HCT116 (cell line): Measurements from ENCODE around the gene KIAA1671. TPM values are rescaled to one million over a fixed set of nuclear protein-coding genes. Genes with fewer than 3 reads are reported as not detected.

ENCODE experiments used
- ATAC-seq: fragments of 200-7000 bp; cut with Tn5 transposase; 2 replicates; pipeline ENCODE4 v1.9.1; 2020; ENCODE audit warnings: mild to moderate bottlenecking, moderate library complexity
- BruUV-seq: library from RNA; stranded (reverse); fragments of 400-500 nt; replicated peaks from 2 replicates; lab custom pipeline; 2021; lab: Mats Ljungman, UMichigan
- CTCF ChIA-PET: fragments of 300-600 bp; sonication (Branson Sonifier 250); formaldehyde crosslinking; loops from one replicate; lab custom pipeline; 2021; ENCODE audit warnings: antibody characterized with exemption; lab: Charles Lee
- POLR2A ChIA-PET: fragments of 300-600, 350-600 bp; sonication (Branson Sonifier 250); formaldehyde crosslinking; loops from one replicate; lab custom pipeline; 2021; ENCODE audit warnings: antibody characterized with exemption; lab: Charles Lee
- RAD21 ChIA-PET, 2 experiments: fragments of 300-600 bp; sonication (Branson Sonifier 250); formaldehyde crosslinking; loops; one replicate each; lab custom pipeline; 2023; ENCODE audit warnings: low total read pairs in 2 of 2; ENCODE audit not compliant: uncharacterized antibody in 2 of 2, unreplicated experiment in 2 of 2, low non-redundant PET in 1 of 2; lab: Charles Lee
- DNase-seq: peaks from one replicate; pipeline ENCODE4 v3.0.0-alpha.2; 2010; ENCODE audit warnings: low read depth, low spot score
- H2AFZ ChIP-seq: fragments of 200-600 bp; shearing (Covaris generic), sonication (generic); 2 replicates; pipeline ENCODE4 v1.6.1; 2017; ENCODE audit warnings: low read depth, mixed run types, mixed read lengths, antibody characterized with exemption, low read length; ENCODE audit not compliant: poor library complexity, severe bottlenecking
- H3K27ac ChIP-seq: 2 replicates; pipeline ENCODE4 v1.5.1; 2012; ENCODE audit warnings: low read depth, low read length
- H3K27me3 ChIP-seq: fragments of 200-600 bp; sonication (generic); 2 replicates; pipeline ENCODE4 v1.6.1; 2016; ENCODE audit warnings: mixed run types, low read length, mixed read lengths; ENCODE audit not compliant: insufficient read depth
- H3K36me3 ChIP-seq, 2 experiments: fragments of 200-500 bp in 1 of 2; fragments of 200-600 bp in 1 of 2; sonication (Bioruptor generic) in 1 of 2; sonication (generic) in 1 of 2; 2 replicates each; pipeline versions ENCODE4 v1.5.1 to v1.6.1; 2014 to 2016; ENCODE audit warnings: low read length in 2 of 2, inconsistent platforms in 1 of 2, mixed read lengths in 1 of 2, mixed run types in 1 of 2; ENCODE audit not compliant: insufficient read depth in 2 of 2, control insufficient read depth in 1 of 2
- H3K4me1 ChIP-seq, 2 experiments: fragments of 200-600 bp in 1 of 2; sonication (generic) in 1 of 2; 2 replicates each; pipeline versions ENCODE4 v1.5.1 to v1.6.1; 2012 to 2017; ENCODE audit warnings: low read length in 2 of 2, inconsistent platforms in 1 of 2, mild to moderate bottlenecking in 1 of 2, mixed read lengths in 1 of 2, mixed run types in 1 of 2, moderate library complexity in 1 of 2; ENCODE audit not compliant: insufficient read depth in 2 of 2, control insufficient read depth in 1 of 2
- H3K4me2 ChIP-seq: fragments of 200-600 bp; sonication (generic); 2 replicates; pipeline ENCODE4 v1.6.1; 2017; ENCODE audit warnings: mixed run types, low read length, mixed read lengths
- H3K4me3 ChIP-seq, 2 experiments: fragments of 200-600 bp in 1 of 2; sonication (generic) in 1 of 2; replicated peaks in 1 of 2; 2 replicates each; pipeline ENCODE4 v1.5.1; 2011 to 2016; ENCODE audit warnings: low read length in 2 of 2, control low read depth in 1 of 2, low read depth in 1 of 2, mild to moderate bottlenecking in 1 of 2, mixed read lengths in 1 of 2, mixed run types in 1 of 2
- H3K79me2 ChIP-seq: fragments of 200-600 bp; sonication (generic); 2 replicates; pipeline ENCODE4 v1.6.1; 2017; ENCODE audit warnings: mild to moderate bottlenecking, mixed run types, low read length, moderate library complexity, mixed read lengths; ENCODE audit not compliant: insufficient read depth
- H3K9ac ChIP-seq: fragments of 200-600 bp; sonication (generic); 2 replicates; pipeline ENCODE4 v1.6.1; 2016; ENCODE audit warnings: low read length, mixed read lengths
- H3K9me2 ChIP-seq: fragments of 200-600 bp; sonication (generic), shearing (Covaris generic); 2 replicates; pipeline ENCODE4 v1.6.1; 2017; ENCODE audit warnings: mixed run types, mild to moderate bottlenecking, moderate library complexity; ENCODE audit not compliant: insufficient read depth
- H3K9me3 ChIP-seq, 2 experiments: fragments of 200-500 bp in 1 of 2; fragments of 200-600 bp in 1 of 2; sonication (Bioruptor generic) in 1 of 2; sonication (generic) in 1 of 2; 2 replicates each; pipeline ENCODE4 v1.6.1; 2014 to 2017; ENCODE audit warnings: low read length in 2 of 2, mixed read lengths in 2 of 2, inconsistent platforms in 1 of 2, low read depth in 1 of 2, mild to moderate bottlenecking in 1 of 2, mixed run types in 1 of 2, moderate library complexity in 1 of 2; ENCODE audit not compliant: control insufficient read depth in 1 of 2, insufficient read depth in 1 of 2
- H4K20me1 ChIP-seq: fragments of 200-600 bp; sonication (generic), shearing (Covaris generic); 2 replicates; pipeline ENCODE4 v1.6.1; 2017; ENCODE audit warnings: mixed run types, mild to moderate bottlenecking, moderate library complexity; ENCODE audit not compliant: insufficient read depth
- CBX3 ChIP-seq: IDR thresholded peaks from 2 replicates; pipeline ENCODE4 v1.6.1; 2012; ENCODE audit warnings: low read depth
- EGR1 ChIP-seq: IDR thresholded peaks from 2 replicates; pipeline ENCODE4 v1.6.1; 2012; ENCODE audit warnings: low read depth
- EZH2 ChIP-seq: fragments of 200-600 bp; sonication (generic); IDR thresholded peaks from 2 replicates; pipeline ENCODE4 v1.6.1; 2017; ENCODE audit warnings: antibody characterized with exemption, mixed run types
- EZH2phosphoT487 ChIP-seq: fragments of 200-600 bp; IDR thresholded peaks from 2 replicates; pipeline ENCODE4 v1.6.1; 2018; ENCODE audit warnings: antibody characterized with exemption, borderline replicate concordance
- JUND ChIP-seq: IDR thresholded peaks from 2 replicates; pipeline ENCODE4 v1.6.1; 2012
- POLR2A ChIP-seq: IDR thresholded peaks from 2 replicates; pipeline ENCODE4 v1.7.0; 2011; ENCODE audit warnings: borderline replicate concordance; ENCODE audit not compliant: insufficient read depth, insufficient read length; ENCODE audit errors: extremely low read depth
- POLR2AphosphoS5 ChIP-seq: IDR thresholded peaks from 2 replicates; pipeline ENCODE4 v1.6.1; 2011; ENCODE audit warnings: mild to moderate bottlenecking, low read depth, low read length, moderate library complexity
- RAD21 ChIP-seq: IDR thresholded peaks from 2 replicates; pipeline ENCODE4 v1.6.1; 2012; ENCODE audit warnings: low read depth, mild to moderate bottlenecking
- SIN3A ChIP-seq: IDR thresholded peaks from 2 replicates; pipeline ENCODE4 v1.6.1; 2012; ENCODE audit warnings: low read depth
- SP1 ChIP-seq: IDR thresholded peaks from 2 replicates; pipeline ENCODE4 v1.6.1; 2012; ENCODE audit warnings: low read depth
- SRF ChIP-seq: IDR thresholded peaks from 2 replicates; pipeline ENCODE4 v1.6.1; 2012; ENCODE audit warnings: low read depth
- TCF7L2 ChIP-seq: IDR thresholded peaks from 2 replicates; pipeline ENCODE4 v1.7.0; 2011; ENCODE audit warnings: borderline replicate concordance, inconsistent platforms; ENCODE audit not compliant: insufficient read depth, insufficient read length; ENCODE audit errors: extremely low read depth
- YY1 ChIP-seq: IDR thresholded peaks from 2 replicates; pipeline ENCODE4 v1.6.1; 2011; ENCODE audit warnings: low read length, low read depth, moderate library complexity, mild to moderate bottlenecking; ENCODE audit not compliant: insufficient replicate concordance; ENCODE audit errors: extremely low read depth
- ZNF274 ChIP-seq: fragments of 200-500 bp; sonication (Bioruptor generic); IDR thresholded peaks from 2 replicates; pipeline ENCODE4 v1.6.1; 2014; ENCODE audit warnings: mild to moderate bottlenecking, low read depth, low read length, inconsistent platforms
- intact Hi-C: fragments of 100-400 bp; cut with micrococcal nuclease; formaldehyde crosslinking; loops from 2 replicates; pipeline ENCODE4 v1.10.0; 2022
- total RNA-seq: library from RNA; stranded (reverse); gene quantifications from one replicate; pipeline ENCODE4 v1.2.1, GENCODE V29; 2021; ENCODE audit not compliant: unreplicated experiment
- TF ChIP-seq, protein P1 (sequence below), 3 experiments: fragments of 200-600 bp in 1 of 3; sonication (generic) in 1 of 3; IDR thresholded peaks in 2 of 3; conservative IDR thresholded peaks in 1 of 3; 2 replicates each; pipeline ENCODE4 v1.5.1; 2012 to 2017; ENCODE audit warnings: low read depth in 2 of 3, low read length in 2 of 3, antibody characterized with exemption in 1 of 3, borderline replicate concordance in 1 of 3, control low read depth in 1 of 3, mild to moderate bottlenecking in 1 of 3, mixed read lengths in 1 of 3, mixed run types in 1 of 3, moderate library complexity in 1 of 3; ENCODE audit not compliant: insufficient read depth in 1 of 3
- TF ChIP-seq, protein P2 (sequence below): IDR thresholded peaks from 2 replicates; pipeline ENCODE4 v1.6.1; 2012; ENCODE audit warnings: low read depth

KIAA1671 gene
- total RNA-seq, 1 experiment from 2014 or later = 36.8 TPM

DNA sequence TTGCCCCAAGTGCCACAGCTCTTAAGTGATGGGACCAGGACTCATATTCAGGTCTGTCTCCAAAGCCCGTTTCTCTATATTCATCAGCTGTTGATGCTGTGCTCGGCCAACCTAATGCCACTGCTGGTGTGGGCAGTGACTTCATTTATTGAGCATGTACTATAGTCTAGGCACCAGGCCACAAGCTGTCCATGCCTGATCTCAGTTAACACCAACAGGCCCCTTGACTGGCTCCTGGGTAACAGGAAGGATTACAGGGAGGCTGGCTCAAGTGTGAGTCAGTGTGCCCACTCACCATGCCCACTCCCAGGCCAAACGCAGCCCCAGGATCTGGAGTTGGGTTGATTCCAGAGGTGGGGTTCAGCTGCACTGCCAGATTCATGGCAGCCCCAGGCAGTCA is 258.3 kb downstream of the KIAA1671 start:
- DNase-seq (no peak), ATAC-seq (no peak)
- H3K27ac ChIP-seq = no peak overlapping the region
- no TSS peak for BruUV-seq
- H3K4me1 ChIP-seq = no peaks in the 10 kb centered on the region
- POLR2A ChIA-PET = no interaction called here
- H3K79me2 ChIP-seq = no peaks in the 10 kb centered on the region
- H3K9me3 ChIP-seq = peaks cover 0 to 5% of the 10 kb centered on the region in 2 experiments; a peak in 1 of 4 replicates
- RAD21 ChIA-PET = no interaction called here
- no peak overlapping the region for H3K4me2 ChIP-seq
- H3K4me3 ChIP-seq = no peak overlapping the region
- H4K20me1 ChIP-seq = no peaks in the 10 kb centered on the region
- no peak overlapping the region for H3K9ac ChIP-seq
- H2AFZ ChIP-seq = no peak overlapping the region
- TF ChIP-seq SRF (no peak), EZH2phosphoT487 (no peak), RAD21 (no peak), SIN3A (no peak), JUND (no peak), YY1 (no peak), SP1 (no peak), POLR2A (no peak), TCF7L2 (no peak), EGR1 (no peak), ZNF274 (no peak), CBX3 (no peak), EZH2 (no peak), POLR2AphosphoS5 (no peak)
- TF ChIP-seq, protein P1, sequence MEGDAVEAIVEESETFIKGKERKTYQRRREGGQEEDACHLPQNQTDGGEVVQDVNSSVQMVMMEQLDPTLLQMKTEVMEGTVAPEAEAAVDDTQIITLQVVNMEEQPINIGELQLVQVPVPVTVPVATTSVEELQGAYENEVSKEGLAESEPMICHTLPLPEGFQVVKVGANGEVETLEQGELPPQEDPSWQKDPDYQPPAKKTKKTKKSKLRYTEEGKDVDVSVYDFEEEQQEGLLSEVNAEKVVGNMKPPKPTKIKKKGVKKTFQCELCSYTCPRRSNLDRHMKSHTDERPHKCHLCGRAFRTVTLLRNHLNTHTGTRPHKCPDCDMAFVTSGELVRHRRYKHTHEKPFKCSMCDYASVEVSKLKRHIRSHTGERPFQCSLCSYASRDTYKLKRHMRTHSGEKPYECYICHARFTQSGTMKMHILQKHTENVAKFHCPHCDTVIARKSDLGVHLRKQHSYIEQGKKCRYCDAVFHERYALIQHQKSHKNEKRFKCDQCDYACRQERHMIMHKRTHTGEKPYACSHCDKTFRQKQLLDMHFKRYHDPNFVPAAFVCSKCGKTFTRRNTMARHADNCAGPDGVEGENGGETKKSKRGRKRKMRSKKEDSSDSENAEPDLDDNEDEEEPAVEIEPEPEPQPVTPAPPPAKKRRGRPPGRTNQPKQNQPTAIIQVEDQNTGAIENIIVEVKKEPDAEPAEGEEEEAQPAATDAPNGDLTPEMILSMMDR (IDR thresholded peaks at IDR 0.05 in 2 of 3, conservative IDR thresholded peaks at IDR 0.05 in 1 of 3; ENCODE audit: borderline replicate concordance in 1 of 3, insufficient read depth in 1 of 3, low read depth in 2 of 3, low read length in 2 of 3) = no peak
- TF ChIP-seq, protein P2, sequence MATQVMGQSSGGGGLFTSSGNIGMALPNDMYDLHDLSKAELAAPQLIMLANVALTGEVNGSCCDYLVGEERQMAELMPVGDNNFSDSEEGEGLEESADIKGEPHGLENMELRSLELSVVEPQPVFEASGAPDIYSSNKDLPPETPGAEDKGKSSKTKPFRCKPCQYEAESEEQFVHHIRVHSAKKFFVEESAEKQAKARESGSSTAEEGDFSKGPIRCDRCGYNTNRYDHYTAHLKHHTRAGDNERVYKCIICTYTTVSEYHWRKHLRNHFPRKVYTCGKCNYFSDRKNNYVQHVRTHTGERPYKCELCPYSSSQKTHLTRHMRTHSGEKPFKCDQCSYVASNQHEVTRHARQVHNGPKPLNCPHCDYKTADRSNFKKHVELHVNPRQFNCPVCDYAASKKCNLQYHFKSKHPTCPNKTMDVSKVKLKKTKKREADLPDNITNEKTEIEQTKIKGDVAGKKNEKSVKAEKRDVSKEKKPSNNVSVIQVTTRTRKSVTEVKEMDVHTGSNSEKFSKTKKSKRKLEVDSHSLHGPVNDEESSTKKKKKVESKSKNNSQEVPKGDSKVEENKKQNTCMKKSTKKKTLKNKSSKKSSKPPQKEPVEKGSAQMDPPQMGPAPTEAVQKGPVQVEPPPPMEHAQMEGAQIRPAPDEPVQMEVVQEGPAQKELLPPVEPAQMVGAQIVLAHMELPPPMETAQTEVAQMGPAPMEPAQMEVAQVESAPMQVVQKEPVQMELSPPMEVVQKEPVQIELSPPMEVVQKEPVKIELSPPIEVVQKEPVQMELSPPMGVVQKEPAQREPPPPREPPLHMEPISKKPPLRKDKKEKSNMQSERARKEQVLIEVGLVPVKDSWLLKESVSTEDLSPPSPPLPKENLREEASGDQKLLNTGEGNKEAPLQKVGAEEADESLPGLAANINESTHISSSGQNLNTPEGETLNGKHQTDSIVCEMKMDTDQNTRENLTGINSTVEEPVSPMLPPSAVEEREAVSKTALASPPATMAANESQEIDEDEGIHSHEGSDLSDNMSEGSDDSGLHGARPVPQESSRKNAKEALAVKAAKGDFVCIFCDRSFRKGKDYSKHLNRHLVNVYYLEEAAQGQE = no peak
- no peaks in the 10 kb centered on the region for H3K27me3 ChIP-seq
- CTCF ChIA-PET = interaction anchor here (1.8 kb wide), 1 partner anchor 9 kb away, joined by 8 read pairs; no protein-coding TSS in a partner anchor
- H3K36me3 ChIP-seq = no peaks in the 10 kb centered on the region
- no peaks in the 10 kb centered on the region for H3K9me2 ChIP-seq
- intact Hi-C loops = no loop called here
